ENCODE data around the gene CADPS2. TPM values are rescaled to one million over a fixed set of nuclear protein-coding genes. Genes with fewer than 3 reads are reported as not detected.

CADPS2 gene
- total and polyA plus RNA-seq, 2 of the 8 experiments (the other 6 are each of a cell fraction or from before 2014, with no cell fraction given), result 8.9 to 22.3 TPM

- Histone ChIP-seq H2AFZ (ENCODE audit: low read length) (no peak overlapping the region), H3K4me2 (ENCODE audit: insufficient read depth in 1 of 2, low read depth in 2 of 2, low read length in 2 of 2) (no peak overlapping the region), H3K79me1 (ENCODE audit: low read depth, low read length) (no peaks in the 10 kb centered on the region), H3K4me1 (replicated peaks in 1 of 4; ENCODE audit: control insufficient read depth in 3 of 4, insufficient read depth in 4 of 4, low read length in 3 of 4) (no peaks in the 10 kb centered on the region), H2BK15ac (ENCODE audit: low read length) (no peak overlapping the region), H3K4me3 (ENCODE audit: extremely low read depth in 1 of 4, insufficient read depth in 2 of 4, low read depth in 3 of 4, low read length in 4 of 4) (no peak overlapping the region), H3K9me3 (ENCODE audit: insufficient read depth in 2 of 2, low read depth in 1 of 2, low read length in 1 of 2) (peaks cover 6 to 8% of the 10 kb centered on the region in 2 experiments; a peak in 2 of 4 replicates), H3K27ac (ENCODE audit: low read depth, low read length) (no peak overlapping the region), H3K9ac (replicated peaks in 1 of 4; ENCODE audit: extremely low read depth in 1 of 4, low read depth in 3 of 4, low read length in 3 of 4) (no peak overlapping the region), H2BK20ac (ENCODE audit: low read length) (no peak overlapping the region), H2BK120ac (replicated peaks; ENCODE audit: low read depth, low read length) (no peak overlapping the region), H4K5ac (ENCODE audit: insufficient read length, low read depth, low read length) (no peak overlapping the region), H3K4ac (replicated peaks; ENCODE audit: insufficient read length, low read depth, low read length) (no peak overlapping the region), H4K8ac (ENCODE audit: extremely low read depth, insufficient read depth, low read length) (no peak overlapping the region), H3K27me3 (replicated peaks in 1 of 4; ENCODE audit: control insufficient read depth in 3 of 4, extremely low read depth in 1 of 4, insufficient read depth in 3 of 4, low read length in 3 of 4) (peaks cover 0 to 1% (median 0%) of the 10 kb centered on the region in 4 experiments; a peak in 1 of 7 replicates), H4K91ac (replicated peaks; ENCODE audit: insufficient read length, low read length) (no peak overlapping the region), H2BK12ac (ENCODE audit: low read depth, low read length) (no peak overlapping the region), H3K56ac (replicated peaks; ENCODE audit: insufficient read length, low read depth, low read length) (no peak overlapping the region), H3K23me2 (ENCODE audit: low read depth, low read length) (no peaks in the 10 kb centered on the region), H3K14ac (ENCODE audit: insufficient read length) (no peak overlapping the region), H3K18ac (ENCODE audit: extremely low read depth, low read length) (no peak overlapping the region), H4K20me1 (replicated peaks in 1 of 2; ENCODE audit: control insufficient read depth in 1 of 2, insufficient read depth in 2 of 2, low read length in 2 of 2) (no peaks in the 10 kb centered on the region), H2AK5ac (ENCODE audit: low read depth, low read length) (no peak overlapping the region), H3K23ac (ENCODE audit: insufficient read length) (no peak overlapping the region), H2BK5ac (ENCODE audit: low read depth, low read length) (no peak overlapping the region), H3K79me2 (ENCODE audit: control insufficient read depth in 1 of 2, insufficient read depth in 2 of 2, low read length in 2 of 2) (no peaks in the 10 kb centered on the region), H3K36me3 (ENCODE audit: control insufficient read depth in 2 of 4, insufficient read depth in 4 of 4, low read length in 3 of 4) (peaks cover 0 to 5% (median 0%) of the 10 kb centered on the region in 4 experiments; a peak in 1 of 8 replicates)
- ChIA-PET POLR2A (ENCODE audit: partially characterized antibody) (no interaction called here), CTCF (ENCODE audit: partially characterized antibody) (interaction anchor here (0.8 kb wide), 1 partner anchor 867 kb away, joined by 3 read pairs; no protein-coding TSS in a partner anchor)
- DNase-seq (ENCODE audit: low read depth in 1 of 2, low spot score in 2 of 2) (no peak), FAIRE-seq (no peak)
- WGBS, 2 experiments (ENCODE audit: extremely low coverage in 1 of 2, insufficient coverage in 1 of 2, insufficient read length in 1 of 2, insufficient replicate concordance in 2 of 2, low coverage in 1 of 2, low lambda C conversion rate in 2 of 2, missing lambda C conversion rate in 1 of 2), result 78% methylated on average over 1 of the region's 1 CpG; no CpG with 5 or more reads in 1 of the 2 experiments
- no peak for TF ChIP-seq CBX8 (IDR thresholded peaks at IDR 0.05; ENCODE audit: borderline replicate concordance, low read depth, low read length)
- TF ChIP-seq POU5F1 (IDR thresholded peaks at IDR 0.05; ENCODE audit: low read depth, low read length), result no peak
- no peak for TF ChIP-seq CREB1 (IDR thresholded peaks at IDR 0.05)
- TF ChIP-seq NANOG (IDR thresholded peaks at IDR 0.05; ENCODE audit: insufficient read depth, low read depth, low read length, poor library complexity, severe bottlenecking), result no peak
- TF ChIP-seq SP2 (IDR thresholded peaks at IDR 0.05; ENCODE audit: low read length), result no peak
- TF ChIP-seq SP4 (IDR thresholded peaks at IDR 0.05; ENCODE audit: low read length), result no peak
- TF ChIP-seq BCL11A (IDR thresholded peaks at IDR 0.05; ENCODE audit: low read depth in 2 of 2, low read length in 2 of 2), result no peak
- no peak for TF ChIP-seq CBX5 (IDR thresholded peaks at IDR 0.05; ENCODE audit: low read depth, low read length)
- TF ChIP-seq NRF1 (IDR thresholded peaks at IDR 0.05; ENCODE audit: low read depth, low read length), result no peak
- no peak for TF ChIP-seq MAFK (IDR thresholded peaks at IDR 0.05; ENCODE audit: low read depth, low read length)
- no peak for TF ChIP-seq RFX5 (IDR thresholded peaks at IDR 0.05; ENCODE audit: borderline replicate concordance, low read depth, low read length)
- TF ChIP-seq TBP (IDR thresholded peaks at IDR 0.05; ENCODE audit: low read depth, low read length), result no peak
- no peak for TF ChIP-seq EZH2 (IDR thresholded peaks at IDR 0.05; ENCODE audit: low read depth, low read length, severe bottlenecking)
- no peak for TF ChIP-seq CHD2 (IDR thresholded peaks at IDR 0.05; ENCODE audit: low read length)
- TF ChIP-seq RXRA (IDR thresholded peaks at IDR 0.05; ENCODE audit: insufficient read depth, low read depth, low read length), result no peak
- no peak for TF ChIP-seq TAF1 (IDR thresholded peaks at IDR 0.05; ENCODE audit: low read depth, low read length)
Observed at GRCh38 chr7:122600042-122600441, 286.2 kb downstream of the CADPS2 start.

Measured in H1 (cell line).